Kidney (tissue), 22 donors: Measurements from ENCODE around the gene MIS12. TPM values are rescaled to one million over a fixed set of nuclear protein-coding genes. Genes with fewer than 3 reads are reported as not detected.

Experiments used
- DNase-seq, 5 donors: peaks; one replicate each; pipeline ENCODE4 v3.0.0-alpha.2; 2013 to 2020
- FAIRE-seq: peaks from 2 replicates; lab custom pipeline; 2012; peaks lifted over from hg19 to GRCh38; lab: Jason Lieb, UNC
- H3K27ac ChIP-seq, 2 donors: one replicate each; pipeline ENCODE4 v1.7.0; 2013; ENCODE audit warnings: low read depth in 2 of 2, low read length in 2 of 2, inconsistent platforms in 1 of 2
- H3K27me3 ChIP-seq: one replicate; pipeline ENCODE4 v1.7.1; 2013; ENCODE audit warnings: low read length, inconsistent platforms; ENCODE audit not compliant: control insufficient read depth, insufficient read depth
- H3K36me3 ChIP-seq, 3 donors: one replicate each; pipeline versions ENCODE4 v1.7.0 to v1.7.1; 2013; ENCODE audit warnings: low read length in 3 of 3, control low read depth in 1 of 3, inconsistent platforms in 1 of 3; ENCODE audit not compliant: insufficient read depth in 3 of 3, control insufficient read depth in 2 of 3
- H3K4me1 ChIP-seq, 3 donors: one replicate each; pipeline versions ENCODE4 v1.7.0 to v1.7.1; 2013; ENCODE audit warnings: low read length in 3 of 3, inconsistent platforms in 1 of 3, low read depth in 1 of 3; ENCODE audit not compliant: control insufficient read depth in 2 of 3, insufficient read depth in 2 of 3
- H3K4me3 ChIP-seq, 3 donors: one replicate each; pipeline versions ENCODE4 v1.7.0 to v1.8.1; 2013; ENCODE audit warnings: low read length in 3 of 3, control low read depth in 1 of 3, inconsistent platforms in 1 of 3
- H3K9ac ChIP-seq, 3 donors: one replicate each; pipeline versions ENCODE4 v1.7.0 to v1.7.1; 2013; ENCODE audit warnings: low read length in 3 of 3, control low read depth in 1 of 3, inconsistent platforms in 1 of 3
- H3K9me3 ChIP-seq, 3 donors: one replicate each; pipeline versions ENCODE4 v1.7.0 to v1.7.1; 2013; ENCODE audit warnings: low read length in 3 of 3, control low read depth in 1 of 3, inconsistent platforms in 1 of 3; ENCODE audit not compliant: control insufficient read depth in 2 of 3, insufficient read depth in 1 of 3
- CTCF ChIP-seq: IDR thresholded peaks from 3 replicates; pipeline ENCODE4 v1.5.1; 2012; ENCODE audit warnings: mild to moderate bottlenecking, moderate library complexity, borderline replicate concordance; ENCODE audit not compliant: insufficient read depth; ENCODE audit errors: extremely low read depth
- intact Hi-C: fragments of 100-400 bp; cut with DNase I; formaldehyde crosslinking; loops from one replicate; pipeline ENCODE4 v1.11.1; 2022
- long read RNA-seq, 10 donors: library from polyadenylated mRNA in 1 of 10; unstranded in 1 of 10; transcript quantifications; one replicate each; pipeline ENCODE4 v2.0.0 and lab custom pipeline, GENCODE V29; 2021 to 2026
- polyA plus RNA-seq: library from polyadenylated mRNA; stranded (reverse); fragments of 350-450 nt; fragmentation: Illumina TruSeq; extraction: RNeasy Lipid Tissue Mini Kit (QIAGEN cat#74804); gene quantifications from one replicate; pipeline ENCODE4 v1.2.3, GENCODE V29; 2014; ENCODE audit warnings: low read depth, low replicate concordance; ENCODE audit not compliant: insufficient read depth
- total RNA-seq: library from RNA; stranded (reverse); fragmentation: NEBNext Ultra II Directional; extraction: Animal tissue kit (Norgen Biotek cat#: 25700); gene quantifications from one replicate; pipeline ENCODE4 v1.2.1, GENCODE V29; 2021
- donor health status: control.
- donor health status: control.
- donor health status: control.
- donor health status: control.
- donor health status: control.
- donor health status: DM: yes; HTN: yes; CAD: no.
- donor health status: Normal renal cell carcinoma (clear cell type).

The MIS12 gene
- total RNA-seq: 17.4 TPM
- 9.6 TPM for polyA plus RNA-seq
- long read RNA-seq, donor 1, partial matches to known transcripts: 0 of 3 reads
- long read RNA-seq, donor 1, other reads (novel, unspliced or antisense): 0 of 3 reads
- long read RNA-seq, donor 2, partial matches to known transcripts: 9 of 13 reads
- long read RNA-seq, donor 2, other reads (novel, unspliced or antisense): 0 of 13 reads
- long read RNA-seq, donor 3, partial matches to known transcripts: 0 of 6 reads
- long read RNA-seq, donor 3, other reads (novel, unspliced or antisense): 0 of 6 reads
- long read RNA-seq, donor 4, transcript MIS12-202 (2 exons, 2,204 nt): major isoform, 5 of 5 reads
- long read RNA-seq, donor 4, partial matches to known transcripts: 0 of 5 reads
- long read RNA-seq, donor 4, other reads (novel, unspliced or antisense): 0 of 5 reads
- long read RNA-seq, donor 5: 0 reads
- long read RNA-seq, donor 6, transcript MIS12-202 (2 exons, 2,204 nt): major isoform, 11 of 57 reads
- long read RNA-seq, donor 6, partial matches to known transcripts: 45 of 57 reads
- long read RNA-seq, donor 6, other reads (novel, unspliced or antisense): 0 of 57 reads
- long read RNA-seq, donor 7, transcript MIS12-202 (2 exons, 2,204 nt): major isoform, 7 of 9 reads
- long read RNA-seq, donor 7, partial matches to known transcripts: 0 of 9 reads
- long read RNA-seq, donor 7, other reads (novel, unspliced or antisense): 1 of 9 reads
- long read RNA-seq, donor 8, partial matches to known transcripts: 0 of 7 reads
- long read RNA-seq, donor 8, other reads (novel, unspliced or antisense): 0 of 7 reads
- long read RNA-seq, donor 9, transcript MIS12-202 (2 exons, 2,204 nt): major isoform, 5 of 5 reads
- long read RNA-seq, donor 9, partial matches to known transcripts: 0 of 5 reads
- long read RNA-seq, donor 9, other reads (novel, unspliced or antisense): 0 of 5 reads
- long read RNA-seq, donor 10, transcript MIS12-202 (2 exons, 2,204 nt): major isoform, 5 of 6 reads
- long read RNA-seq, donor 10, partial matches to known transcripts: 0 of 6 reads
- long read RNA-seq, donor 10, other reads (novel, unspliced or antisense): 0 of 6 reads

GRCh38 chr17:5486206-5487124 is at the start of gene MIS12:
MIS12 (plus strand) TSS chr17:5486566; CDS start chr17:5488863, 2,297 bp downstream.
- H3K9me3 ChIP-seq: no peaks in the 10 kb centered on the region
- H3K27ac ChIP-seq: peak within 1 kb of the TSS; percentile 100
- H3K4me3 ChIP-seq: peak within 1 kb of the TSS; percentile 94 to 97 (median 95)
- H3K4me1 ChIP-seq: peaks cover 0 to 11% (median 5%) of the 10 kb centered on the region in 3 donors
- DNase-seq: peak; percentile 99 to 100 (median 100)
- no peaks in the 10 kb centered on the region for H3K27me3 ChIP-seq
- TF ChIP-seq CTCF: no peak
- intact Hi-C loops: no loop called here
- FAIRE-seq: no peak
- H3K36me3 ChIP-seq: peaks cover 4 to 22% (median 16%) of the 10 kb centered on the region in 3 donors
- peak within 1 kb of the TSS; percentile 90 to 98 (median 98) for H3K9ac ChIP-seq

GRCh38 chr17:5437721-5438317 is 48.5 kb upstream of the MIS12 start:
- Histone ChIP-seq H3K4me1 (peaks cover 0 to 11% (median 10%) of the 10 kb centered on the region in 3 donors), H3K27me3 (no peaks in the 10 kb centered on the region), H3K4me3 (peak overlapping the region; percentile 69 to 88 (median 84)), H3K9me3 (no peaks in the 10 kb centered on the region), H3K36me3 (peaks cover 3 to 21% (median 20%) of the 10 kb centered on the region in 3 donors), H3K27ac (no peak overlapping the region), H3K9ac (peak overlapping the region; percentile 60 to 90 (median 69))
- no peak for TF ChIP-seq CTCF
- FAIRE-seq (no peak), DNase-seq (no peak)
- intact Hi-C loops: no loop called here
